HG03060 (cell line): ENCODE results near the gene EFHC2.

Source experiments
- ATAC-seq: cut with Tn5 transposase; IDR thresholded peaks from one replicate; pipeline ENCODE4 v1.9.1; 2021; ENCODE audit warnings: low read depth, moderate number of reproducible peaks; ENCODE audit not compliant: unreplicated experiment

The EFHC2 gene

DNA sequence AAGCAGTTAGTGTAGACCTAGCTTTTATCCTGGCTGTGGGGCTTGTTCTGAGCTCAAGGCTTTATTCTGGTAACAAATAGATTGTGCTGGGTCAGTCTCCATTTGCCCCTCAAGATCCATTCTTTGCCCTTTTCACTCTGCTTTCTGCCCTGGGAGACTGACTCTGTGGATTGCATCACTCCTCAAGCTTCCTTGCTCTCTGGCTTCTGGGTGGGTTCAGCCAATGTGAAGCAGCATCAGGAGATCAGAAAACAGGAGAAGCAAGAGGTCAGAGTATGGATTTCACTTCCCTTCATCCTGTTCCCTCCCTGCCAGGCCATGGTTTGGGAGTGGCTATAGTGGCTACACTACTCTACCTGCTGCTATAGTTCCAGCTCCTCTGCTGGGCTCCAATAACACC is 186.2 kb downstream of the EFHC2 start:
- ATAC-seq: no peak

DNA sequence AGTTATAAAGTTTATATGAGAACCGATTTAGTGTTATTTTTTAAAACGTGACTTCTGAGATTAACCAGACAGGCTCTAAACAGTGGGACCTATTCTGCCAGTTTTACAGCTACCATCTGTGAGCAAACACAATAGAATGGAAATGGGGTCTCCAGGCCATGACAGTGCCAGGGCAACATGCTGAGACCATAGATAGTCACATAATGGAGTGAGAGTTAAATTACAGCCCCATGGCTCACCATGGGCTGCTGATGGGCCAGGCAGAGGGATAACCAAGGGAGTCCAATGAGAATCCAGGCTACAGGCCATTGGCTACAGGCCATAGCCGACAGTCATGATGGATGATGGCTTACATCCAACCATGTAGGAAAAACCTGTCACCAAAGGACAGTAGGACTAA is 186.7 kb downstream of the EFHC2 start:
- ATAC-seq: no peak

DNA sequence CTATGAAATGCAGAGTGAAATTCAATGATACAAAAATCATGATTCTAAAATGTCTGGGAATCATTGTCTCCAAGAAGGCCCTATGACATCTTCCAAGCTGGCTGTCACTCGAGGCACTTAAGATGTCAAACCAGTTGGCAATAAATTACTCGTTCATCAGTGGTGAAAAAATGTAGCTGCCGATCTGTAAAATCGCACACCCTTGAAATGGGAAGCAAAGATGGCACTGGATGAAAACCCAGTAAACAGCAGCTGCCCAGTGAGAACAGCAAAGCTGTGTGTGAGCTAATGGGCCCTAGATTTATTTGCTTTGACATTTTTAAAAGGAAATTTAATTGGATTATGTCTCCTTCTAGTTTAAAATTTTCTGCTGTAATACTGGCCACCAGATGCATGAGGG is 188.3 kb downstream of the EFHC2 start:
- no peak for ATAC-seq

DNA sequence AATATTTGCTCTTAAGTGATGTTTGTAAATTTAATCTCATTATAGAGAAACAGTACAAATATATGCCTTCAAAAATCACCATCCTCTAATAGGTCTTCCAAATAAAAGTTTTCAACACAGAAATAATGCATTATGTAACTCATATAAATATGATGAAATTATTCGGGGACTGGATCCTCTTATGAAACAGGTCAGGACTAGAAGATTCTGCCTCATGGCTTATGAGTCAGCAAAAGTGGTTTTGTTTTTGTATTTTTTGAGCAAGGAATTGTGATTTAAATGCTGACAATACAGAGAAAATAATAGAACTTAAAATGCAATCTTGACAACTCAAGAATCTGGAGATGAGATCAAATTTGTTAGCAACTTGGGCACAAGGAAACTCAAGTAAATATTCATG is 190.6 kb downstream of the EFHC2 start:
- no peak for ATAC-seq

DNA sequence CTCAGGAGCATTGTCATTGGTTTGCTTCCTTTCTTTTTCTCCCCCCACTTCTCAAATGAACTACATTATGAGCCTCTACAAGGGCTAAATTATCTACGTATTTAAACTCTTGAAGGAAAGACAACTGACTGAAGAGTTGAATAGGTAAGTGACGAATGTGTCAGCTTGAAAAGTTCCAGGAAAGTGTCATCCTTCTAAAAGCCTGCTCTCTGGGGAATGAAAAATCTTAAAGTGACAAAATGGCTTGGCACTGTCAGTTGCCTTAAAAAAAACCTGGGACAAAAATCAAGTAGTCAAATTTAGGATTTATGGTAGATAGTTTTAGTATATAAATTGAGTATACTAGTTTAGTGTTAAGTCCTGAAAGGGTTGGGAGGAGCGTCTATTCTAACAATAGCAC is 196.3 kb downstream of the EFHC2 start:
- no peak for ATAC-seq

DNA sequence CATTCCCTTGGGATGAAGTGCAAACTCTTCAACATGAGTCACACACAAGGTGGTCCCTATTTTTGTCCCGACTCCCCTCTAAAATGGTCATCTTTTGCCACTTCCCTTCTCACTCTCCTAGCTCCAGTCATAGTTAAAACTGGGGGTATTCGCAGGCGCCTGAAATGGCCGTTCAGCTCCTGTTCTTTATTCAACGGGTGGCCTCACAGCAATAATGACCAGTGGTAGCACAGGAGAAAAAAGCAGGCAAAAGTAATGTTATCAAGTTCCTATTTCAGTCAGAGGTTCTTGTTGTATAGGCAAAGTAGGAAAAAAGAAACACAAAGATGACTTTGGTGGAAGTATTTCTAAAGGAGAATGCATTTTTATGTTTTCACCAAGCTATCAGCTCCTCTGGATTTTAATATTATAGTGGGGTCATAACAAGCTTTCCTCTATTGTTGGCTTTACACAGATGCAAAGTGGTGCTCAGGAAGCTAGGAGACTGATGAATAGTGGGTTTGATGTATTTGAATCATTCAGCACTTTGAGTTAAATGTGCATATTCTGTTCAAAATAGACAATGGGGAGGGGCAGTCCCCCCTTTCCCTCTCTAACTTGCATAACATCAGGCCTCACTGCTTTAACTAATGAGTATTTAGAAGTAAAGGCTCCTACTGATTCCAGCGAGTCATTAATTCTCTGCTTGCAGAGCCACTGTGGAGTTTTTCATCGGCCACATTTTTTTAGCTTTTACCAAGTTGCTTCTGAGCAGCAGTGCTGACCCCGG is 199.1 kb downstream of the EFHC2 start:
- no peak for ATAC-seq

DNA sequence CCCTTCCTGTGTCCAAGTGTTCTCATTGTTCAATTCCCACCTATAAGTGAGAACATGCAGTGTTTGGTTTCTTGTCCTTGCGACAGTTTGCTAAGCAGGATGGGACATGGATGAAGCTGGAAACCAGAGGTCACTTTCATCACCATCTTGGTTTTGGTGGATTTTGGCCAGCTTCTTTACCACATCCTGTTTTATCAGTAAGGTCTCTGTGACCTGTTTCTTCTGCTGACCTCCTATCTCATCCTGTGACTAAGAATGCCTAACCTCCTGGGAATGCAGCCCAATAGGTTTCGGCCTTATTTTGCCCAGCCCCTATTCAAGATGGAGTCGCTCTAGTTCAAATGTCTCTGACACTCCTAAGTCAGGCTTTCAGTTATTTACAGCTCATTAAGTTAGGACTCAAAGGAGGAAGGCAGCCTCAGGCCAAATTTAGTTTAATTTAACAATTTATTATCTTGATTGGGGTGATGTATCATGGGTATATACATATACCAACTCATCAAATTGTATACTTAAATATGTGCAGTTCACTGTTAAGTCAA is 200.3 kb downstream of the EFHC2 start:
- no peak for ATAC-seq

DNA sequence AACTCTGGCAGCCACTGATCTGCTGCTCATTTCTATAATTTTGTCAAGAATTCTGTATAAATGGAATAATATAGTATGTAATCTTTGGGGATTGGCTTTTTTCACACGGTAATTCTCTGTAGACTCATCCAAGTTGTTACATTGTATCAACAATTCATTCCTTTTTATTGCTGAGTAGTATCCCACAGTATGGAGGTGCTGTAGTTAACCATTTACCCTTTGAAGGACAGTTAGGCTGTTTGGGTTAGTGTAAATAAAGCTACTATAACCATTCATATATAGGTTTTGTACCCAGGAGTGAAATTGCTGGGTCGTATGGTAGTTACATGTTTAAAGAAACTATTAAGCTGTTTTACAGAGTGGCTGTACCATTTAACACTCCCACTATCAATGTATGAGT is 213.3 kb downstream of the EFHC2 start:
- ATAC-seq: no peak

DNA sequence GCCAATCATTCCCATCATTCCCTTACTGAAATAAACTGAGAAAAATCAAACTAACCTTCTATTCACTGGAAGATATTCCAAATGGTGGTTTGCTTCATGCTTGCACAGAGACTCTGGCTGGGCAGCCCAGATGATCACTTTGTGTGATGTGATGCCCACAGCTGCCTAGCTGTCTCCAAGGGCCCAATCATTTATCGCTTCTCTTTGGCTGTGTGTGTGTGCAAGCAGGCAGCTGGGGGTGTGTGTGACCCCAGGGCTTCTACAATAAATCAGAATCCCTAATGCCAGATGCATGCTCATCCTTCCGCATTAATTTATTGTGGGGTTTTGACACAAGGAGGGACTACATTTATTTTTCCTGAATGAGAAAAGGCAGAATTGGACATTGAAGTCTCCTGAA is 230.1 kb downstream of the EFHC2 start:
- ATAC-seq: no peak

DNA sequence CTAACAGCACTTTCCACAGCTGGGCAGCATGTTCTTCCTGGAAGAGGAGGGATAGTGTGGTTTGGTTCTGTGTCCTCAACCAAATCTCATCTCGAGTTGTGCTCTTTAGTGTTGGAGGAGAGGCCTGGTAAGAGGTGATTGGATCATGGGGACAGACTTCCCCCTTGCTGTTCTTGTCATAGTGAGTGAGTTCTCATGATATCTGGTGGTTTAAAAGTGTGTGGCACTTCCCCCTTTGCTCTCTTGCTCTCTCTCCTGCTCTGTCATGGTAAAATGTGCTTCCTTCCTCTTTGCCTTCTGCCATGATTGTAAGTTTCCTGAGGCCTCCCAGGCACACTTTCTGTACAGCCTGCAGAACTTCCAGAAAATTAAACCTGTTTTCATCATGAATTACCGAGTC is 236.6 kb downstream of the EFHC2 start:
- ATAC-seq: no peak

DNA sequence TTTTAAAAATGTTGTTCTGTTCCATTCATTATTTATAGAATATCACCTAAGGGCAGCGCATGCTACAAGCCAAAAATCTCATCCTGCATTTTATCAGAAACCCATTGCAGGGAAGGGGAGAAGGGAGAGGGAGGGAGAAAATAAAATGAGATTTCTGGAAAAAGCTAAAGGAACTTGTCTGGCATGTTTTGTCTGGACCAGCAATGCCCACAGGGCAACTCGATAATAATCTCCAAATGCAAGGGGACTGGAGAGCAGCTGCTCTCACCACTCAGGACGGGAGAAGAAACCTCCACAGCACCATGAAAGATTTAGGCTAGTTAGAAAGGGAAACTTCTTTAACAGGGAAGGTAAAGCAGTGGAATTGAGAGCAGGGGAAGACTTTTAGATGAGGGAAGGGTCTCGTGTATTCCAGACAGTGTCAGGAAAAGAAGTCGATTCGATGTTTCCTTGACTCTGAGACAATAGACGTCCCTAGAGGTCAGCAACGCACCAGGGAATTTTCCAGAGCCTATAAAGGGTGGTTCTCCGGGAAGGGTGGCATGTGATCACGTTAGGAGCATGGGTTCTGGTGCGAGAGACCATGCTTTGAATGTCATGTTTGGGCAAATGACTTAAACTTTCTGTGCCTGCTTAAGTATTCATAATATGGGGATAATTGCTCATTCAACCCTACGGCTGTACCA is 238.1 kb downstream of the EFHC2 start:
- ATAC-seq: no peak

DNA sequence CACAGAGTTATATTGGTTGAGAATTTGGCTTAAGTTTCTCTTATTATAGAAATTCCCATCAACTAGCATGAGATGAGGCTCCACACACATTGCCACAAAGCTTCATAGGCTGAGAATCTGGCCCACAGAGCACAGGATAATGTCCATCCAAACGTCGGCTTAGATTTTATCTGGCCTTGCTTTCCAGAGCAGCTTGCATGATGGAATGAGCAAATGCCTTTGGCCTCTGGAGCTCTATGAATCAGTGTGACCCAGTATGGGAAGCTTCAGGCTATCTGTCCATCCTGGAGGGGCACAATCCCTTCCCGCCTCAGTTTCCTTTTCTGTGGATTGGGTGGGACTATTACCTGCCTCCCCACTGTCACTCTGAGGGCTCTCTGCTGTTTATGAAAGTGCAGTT is 238.8 kb downstream of the EFHC2 start:
- ATAC-seq: no peak

DNA sequence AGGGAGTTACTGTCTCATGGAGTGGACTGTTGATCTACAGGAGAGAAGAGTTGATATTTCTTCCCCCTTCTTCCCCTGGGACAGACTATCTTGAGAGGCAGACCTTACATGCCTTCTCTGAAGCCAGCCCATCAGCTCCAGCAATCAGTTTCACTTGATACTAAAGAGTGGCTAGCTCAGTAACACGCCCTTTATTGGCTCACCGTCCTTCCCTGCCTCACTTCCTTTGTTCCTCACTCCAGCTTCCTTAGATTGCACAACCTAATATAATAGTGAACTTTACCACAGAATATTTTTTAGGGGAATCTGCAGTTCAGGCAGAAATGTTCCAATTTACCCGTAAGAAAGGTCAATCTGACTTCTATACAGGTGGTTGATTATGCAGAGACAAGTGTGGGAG is 242.2 kb downstream of the EFHC2 start:
- ATAC-seq: no peak

DNA sequence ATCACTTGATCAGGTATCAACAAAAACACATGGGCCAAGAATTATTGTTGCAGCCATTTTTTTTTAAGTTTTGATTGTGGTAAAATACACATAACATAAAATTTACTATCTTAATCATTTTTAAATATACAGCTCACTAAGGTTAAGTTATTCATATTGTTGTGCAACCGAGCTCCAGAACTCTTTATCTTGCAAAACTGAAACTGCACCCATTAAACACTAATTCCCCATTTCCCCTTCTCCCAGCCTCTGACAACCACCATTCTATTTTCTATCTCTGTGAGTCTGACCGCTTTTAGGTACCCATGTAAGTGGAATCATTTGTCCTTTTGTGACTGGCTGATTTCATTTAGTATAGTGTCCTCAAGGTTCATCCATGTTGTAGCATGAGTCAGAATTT is 244.1 kb downstream of the EFHC2 start:
- ATAC-seq: no peak
